IPS DF 6.9 (cell line): Measurements from ENCODE around the gene TBL1X.

Experiments used
- DNase-seq: peaks from one replicate; pipeline ENCODE4 v3.0.0-alpha.2; 2013; ENCODE audit warnings: low read depth, low spot score
- H3K27ac ChIP-seq: one replicate; pipeline ENCODE4 v1.5.1; 2013; ENCODE audit warnings: low read length, control low read depth
- H3K27me3 ChIP-seq: 2 replicates; pipeline ENCODE4 v1.6.1; 2013; ENCODE audit warnings: mild to moderate bottlenecking, low read length; ENCODE audit not compliant: control insufficient read depth, insufficient read depth
- H3K36me3 ChIP-seq: 2 replicates; pipeline ENCODE4 v1.6.1; 2013; ENCODE audit warnings: low read length; ENCODE audit not compliant: control insufficient read depth, insufficient read depth
- H3K4me1 ChIP-seq: 2 replicates; pipeline ENCODE4 v1.6.1; 2013; ENCODE audit warnings: low read length; ENCODE audit not compliant: control insufficient read depth, insufficient read depth
- H3K4me3 ChIP-seq: 2 replicates; pipeline ENCODE4 v1.5.1; 2013; ENCODE audit warnings: mild to moderate bottlenecking, low read length
- H3K9me3 ChIP-seq: 2 replicates; pipeline ENCODE4 v1.6.1; 2013; ENCODE audit warnings: low read length, inconsistent platforms; ENCODE audit not compliant: control insufficient read depth, insufficient read depth
- WGBS: extraction: QIAGEN DNeasy Blood & Tissue Kit; methylation state at CpG from one replicate; pipeline ENCODE4 v1.1.7; 2013; ENCODE audit warnings: mixed read lengths, missing lambda C conversion rate; ENCODE audit not compliant: insufficient read length, insufficient coverage; 5-methylcytosine and 5-hydroxymethylcytosine counted together

TBL1X gene

GRCh38 chrX:9638871-9639270 lies 174.0 kb downstream of the TBL1X start:
- H3K4me3 ChIP-seq, result no peak overlapping the region
- no peaks in the 10 kb centered on the region for H3K4me1 ChIP-seq
- no peaks in the 10 kb centered on the region for H3K36me3 ChIP-seq
- DNase-seq, result no peak
- H3K27me3 ChIP-seq, result no peaks in the 10 kb centered on the region
- H3K27ac ChIP-seq, result no peak overlapping the region
- H3K9me3 ChIP-seq, result no peaks in the 10 kb centered on the region

GRCh38 chrX:9642270-9642995 lies 177.6 kb downstream of the TBL1X start:
- no peaks in the 10 kb centered on the region for H3K4me1 ChIP-seq
- no peak overlapping the region for H3K27ac ChIP-seq
- H3K9me3 ChIP-seq, result no peaks in the 10 kb centered on the region
- no peak overlapping the region for H3K4me3 ChIP-seq
- no peak for DNase-seq
- no peaks in the 10 kb centered on the region for H3K27me3 ChIP-seq
- H3K36me3 ChIP-seq, result no peaks in the 10 kb centered on the region
- WGBS, result no CpG with 5 or more reads among the region's 14 CpGs

- no CpG with 5 or more reads among the region's 4 CpGs for WGBS
- Histone ChIP-seq H3K36me3 (no peaks in the 10 kb centered on the region), H3K27ac (no peak overlapping the region), H3K4me3 (no peak overlapping the region), H3K9me3 (no peaks in the 10 kb centered on the region), H3K4me1 (no peaks in the 10 kb centered on the region), H3K27me3 (no peaks in the 10 kb centered on the region)
- DNase-seq, result no peak
Measured at GRCh38 chrX:9643807-9644206, 178.9 kb downstream of the TBL1X start.

GRCh38 chrX:9644335-9644734 lies 179.5 kb downstream of the TBL1X start:
- H3K27me3 ChIP-seq, result no peaks in the 10 kb centered on the region
- no peaks in the 10 kb centered on the region for H3K9me3 ChIP-seq
- H3K36me3 ChIP-seq, result no peaks in the 10 kb centered on the region
- H3K4me3 ChIP-seq, result no peak overlapping the region
- no peaks in the 10 kb centered on the region for H3K4me1 ChIP-seq
- no CpG with 5 or more reads among the region's 6 CpGs for WGBS
- no peak overlapping the region for H3K27ac ChIP-seq
- no peak for DNase-seq

- Histone ChIP-seq H3K9me3 (no peaks in the 10 kb centered on the region), H3K36me3 (no peaks in the 10 kb centered on the region), H3K27ac (no peak overlapping the region), H3K4me3 (no peak overlapping the region), H3K4me1 (no peaks in the 10 kb centered on the region), H3K27me3 (no peaks in the 10 kb centered on the region)
- no CpG with 5 or more reads among the region's 12 CpGs for WGBS
- DNase-seq, result no peak
Measured at GRCh38 chrX:9646471-9647224, 181.8 kb downstream of the TBL1X start.

GRCh38 chrX:9647431-9647830 lies 182.6 kb downstream of the TBL1X start:
- no CpG with 5 or more reads among the region's 7 CpGs for WGBS
- H3K27me3 ChIP-seq, result no peaks in the 10 kb centered on the region
- H3K36me3 ChIP-seq, result no peaks in the 10 kb centered on the region

GRCh38 chrX:9650091-9650490 lies 185.2 kb downstream of the TBL1X start:
- no peaks in the 10 kb centered on the region for H3K36me3 ChIP-seq
- WGBS, result no CpG with 5 or more reads among the region's 3 CpGs
- H3K27ac ChIP-seq, result no peak overlapping the region
- DNase-seq, result no peak
- no peaks in the 10 kb centered on the region for H3K27me3 ChIP-seq
- H3K9me3 ChIP-seq, result no peaks in the 10 kb centered on the region
- H3K4me3 ChIP-seq, result no peak overlapping the region
- no peaks in the 10 kb centered on the region for H3K4me1 ChIP-seq

More at GRCh38 chrX:9647431-9647830, 182.6 kb downstream of the TBL1X start:
- DNase-seq, result no peak
- Histone ChIP-seq H3K9me3 (no peaks in the 10 kb centered on the region), H3K4me3 (no peak overlapping the region), H3K27ac (no peak overlapping the region), H3K4me1 (no peaks in the 10 kb centered on the region)

- WGBS, result no CpG with 5 or more reads among the region's 9 CpGs
- H3K27me3 ChIP-seq, result no peaks in the 10 kb centered on the region
- H3K4me3 ChIP-seq, result no peak overlapping the region
- H3K4me1 ChIP-seq, result no peaks in the 10 kb centered on the region
- no peaks in the 10 kb centered on the region for H3K36me3 ChIP-seq
- no peak overlapping the region for H3K27ac ChIP-seq
- no peak for DNase-seq
- H3K9me3 ChIP-seq, result no peaks in the 10 kb centered on the region
Measured at GRCh38 chrX:9651737-9652136, 186.9 kb downstream of the TBL1X start.

GRCh38 chrX:9654929-9655328 lies 190.1 kb downstream of the TBL1X start:
- H3K27ac ChIP-seq, result no peak overlapping the region
- WGBS, result no CpG with 5 or more reads among the region's 13 CpGs
- no peaks in the 10 kb centered on the region for H3K36me3 ChIP-seq
- DNase-seq, result no peak
- H3K9me3 ChIP-seq, result no peaks in the 10 kb centered on the region
- H3K4me1 ChIP-seq, result no peaks in the 10 kb centered on the region
- no peak overlapping the region for H3K4me3 ChIP-seq
- no peaks in the 10 kb centered on the region for H3K27me3 ChIP-seq

GRCh38 chrX:9656277-9656676 lies 191.4 kb downstream of the TBL1X start:
- WGBS, result no CpG with 5 or more reads among the region's 6 CpGs

GRCh38 chrX:9656871-9657270 lies 192.0 kb downstream of the TBL1X start:
- DNase-seq, result no peak
- WGBS, result no CpG with 5 or more reads among the region's 3 CpGs
- no peaks in the 10 kb centered on the region for H3K36me3 ChIP-seq
- no peaks in the 10 kb centered on the region for H3K9me3 ChIP-seq
- H3K4me1 ChIP-seq, result no peaks in the 10 kb centered on the region
- no peak overlapping the region for H3K27ac ChIP-seq
- H3K27me3 ChIP-seq, result no peaks in the 10 kb centered on the region
- H3K4me3 ChIP-seq, result no peak overlapping the region

More at GRCh38 chrX:9656277-9656676, 191.4 kb downstream of the TBL1X start:
- no peak for DNase-seq
- Histone ChIP-seq H3K9me3 (no peaks in the 10 kb centered on the region), H3K27ac (no peak overlapping the region), H3K4me1 (no peaks in the 10 kb centered on the region), H3K36me3 (no peaks in the 10 kb centered on the region), H3K27me3 (no peaks in the 10 kb centered on the region), H3K4me3 (no peak overlapping the region)
